NB4 (cell line): ENCODE results near the gene BICDL1.

Experiments used
- DNase-seq: peaks from one replicate; pipeline ENCODE4 v3.0.0; 2010; ENCODE audit warnings: low read depth
- H3K4me3 ChIP-seq: one replicate; pipeline ENCODE4 v1.5.1; 2011; ENCODE audit warnings: mild to moderate bottlenecking, low read depth, low read length, moderate library complexity
- MYC ChIP-seq: IDR thresholded peaks from 2 replicates; pipeline ENCODE4 v1.6.1; 2011; ENCODE audit warnings: low read depth, low read length
- POLR2A ChIP-seq: IDR thresholded peaks from 2 replicates; pipeline ENCODE4 v1.6.1; 2011; ENCODE audit warnings: mild to moderate bottlenecking; ENCODE audit not compliant: insufficient read length; ENCODE audit errors: extremely low read depth
- TF ChIP-seq, protein P1 (sequence below): IDR thresholded peaks from 2 replicates; pipeline ENCODE4 v1.6.1; 2011; ENCODE audit warnings: low read depth, low read length
- TF ChIP-seq, protein P2 (sequence below): IDR thresholded peaks from one replicate; pipeline ENCODE4 v1.5.1; 2012; ENCODE audit warnings: low read depth, low read length

BICDL1 gene

GRCh38 chr12:120094485-120094884 is 105.4 kb downstream of the BICDL1 start:
- no peak for TF ChIP-seq POLR2A
- TF ChIP-seq, protein P1, sequence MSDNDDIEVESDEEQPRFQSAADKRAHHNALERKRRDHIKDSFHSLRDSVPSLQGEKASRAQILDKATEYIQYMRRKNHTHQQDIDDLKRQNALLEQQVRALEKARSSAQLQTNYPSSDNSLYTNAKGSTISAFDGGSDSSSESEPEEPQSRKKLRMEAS: no peak
- TF ChIP-seq, protein P2, sequence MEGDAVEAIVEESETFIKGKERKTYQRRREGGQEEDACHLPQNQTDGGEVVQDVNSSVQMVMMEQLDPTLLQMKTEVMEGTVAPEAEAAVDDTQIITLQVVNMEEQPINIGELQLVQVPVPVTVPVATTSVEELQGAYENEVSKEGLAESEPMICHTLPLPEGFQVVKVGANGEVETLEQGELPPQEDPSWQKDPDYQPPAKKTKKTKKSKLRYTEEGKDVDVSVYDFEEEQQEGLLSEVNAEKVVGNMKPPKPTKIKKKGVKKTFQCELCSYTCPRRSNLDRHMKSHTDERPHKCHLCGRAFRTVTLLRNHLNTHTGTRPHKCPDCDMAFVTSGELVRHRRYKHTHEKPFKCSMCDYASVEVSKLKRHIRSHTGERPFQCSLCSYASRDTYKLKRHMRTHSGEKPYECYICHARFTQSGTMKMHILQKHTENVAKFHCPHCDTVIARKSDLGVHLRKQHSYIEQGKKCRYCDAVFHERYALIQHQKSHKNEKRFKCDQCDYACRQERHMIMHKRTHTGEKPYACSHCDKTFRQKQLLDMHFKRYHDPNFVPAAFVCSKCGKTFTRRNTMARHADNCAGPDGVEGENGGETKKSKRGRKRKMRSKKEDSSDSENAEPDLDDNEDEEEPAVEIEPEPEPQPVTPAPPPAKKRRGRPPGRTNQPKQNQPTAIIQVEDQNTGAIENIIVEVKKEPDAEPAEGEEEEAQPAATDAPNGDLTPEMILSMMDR: no peak
- TF ChIP-seq MYC: no peak

DNA sequence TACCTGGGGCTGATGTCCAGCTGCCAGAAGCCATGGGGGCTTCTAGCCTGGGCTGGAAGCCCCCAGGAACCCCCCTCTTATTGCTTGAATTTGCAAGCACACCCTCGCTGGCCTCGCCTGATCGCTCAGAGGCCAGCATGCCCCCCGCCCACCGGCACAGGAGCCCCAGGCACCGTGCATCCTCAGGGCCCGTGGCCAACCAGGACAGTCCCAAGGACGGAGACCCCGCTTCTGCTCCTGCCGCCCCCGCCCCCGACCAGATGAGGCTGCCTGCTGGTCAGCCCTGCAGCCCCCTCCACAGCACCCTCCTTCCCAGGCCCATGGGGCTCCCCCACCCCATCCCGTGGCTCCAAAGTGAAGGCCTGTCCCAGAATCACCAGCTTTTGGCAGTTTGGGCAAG is 106.3 kb downstream of the BICDL1 start:
- H3K4me3 ChIP-seq: no peak overlapping the region
- no peak for DNase-seq
- TF ChIP-seq POLR2A (no peak), MYC (no peak)
- TF ChIP-seq, protein P2: no peak
- TF ChIP-seq, protein P1: no peak

More at GRCh38 chr12:120094485-120094884, 105.4 kb downstream of the BICDL1 start:
- DNase-seq: no peak
- no peak overlapping the region for H3K4me3 ChIP-seq

GRCh38 chr12:120095736-120096135 is 106.7 kb downstream of the BICDL1 start:
- no peak overlapping the region for H3K4me3 ChIP-seq
- TF ChIP-seq, protein P2: no peak
- TF ChIP-seq MYC: no peak
- no peak for TF ChIP-seq POLR2A
- TF ChIP-seq, protein P1: no peak
- no peak for DNase-seq

- TF ChIP-seq, protein P2: no peak
- no peak for TF ChIP-seq MYC
- TF ChIP-seq, protein P1: no peak
- TF ChIP-seq POLR2A: no peak
- no peak for DNase-seq
- H3K4me3 ChIP-seq: no peak overlapping the region
Measured at GRCh38 chr12:120096671-120097202, 107.7 kb downstream of the BICDL1 start.

- H3K4me3 ChIP-seq: no peak overlapping the region
- no peak for DNase-seq
- TF ChIP-seq, protein P2: no peak
- TF ChIP-seq POLR2A: no peak
- TF ChIP-seq, protein P1: no peak
- TF ChIP-seq MYC: no peak
Measured at GRCh38 chr12:120098756-120099470, 109.9 kb downstream of the BICDL1 start.
